Glutamatergic neuron (in vitro differentiated cells): ENCODE results near the gene UBE2J2. TPM values are rescaled to one million over a fixed set of nuclear protein-coding genes. Genes with fewer than 3 reads are reported as not detected.

Experiments
- DNase-seq: peaks from one replicate; pipeline ENCODE4 v3.0.0; 2022
- H3K27ac Mint-ChIP-seq: one replicate; pipeline ENCODE4 v1.8.0; 2020; ENCODE audit warnings: mild to moderate bottlenecking, mixed read lengths, inconsistent platforms; ENCODE audit not compliant: unreplicated experiment
- H3K27me3 Mint-ChIP-seq: one replicate; pipeline ENCODE4 v1.8.0; 2020; ENCODE audit warnings: mild to moderate bottlenecking, moderate library complexity, mixed read lengths, inconsistent platforms; ENCODE audit not compliant: unreplicated experiment
- H3K36me3 Mint-ChIP-seq: one replicate; pipeline ENCODE4 v1.8.0; 2020; ENCODE audit warnings: mild to moderate bottlenecking, mixed read lengths, inconsistent platforms; ENCODE audit not compliant: unreplicated experiment
- H3K4me1 Mint-ChIP-seq: one replicate; pipeline ENCODE4 v1.8.0; 2020; ENCODE audit warnings: mild to moderate bottlenecking, low read depth, mixed read lengths, inconsistent platforms; ENCODE audit not compliant: unreplicated experiment
- H3K4me3 Mint-ChIP-seq: one replicate; pipeline ENCODE4 v1.8.0; 2020; ENCODE audit warnings: mild to moderate bottlenecking, mixed read lengths, inconsistent platforms; ENCODE audit not compliant: unreplicated experiment
- H3K9me3 Mint-ChIP-seq: one replicate; pipeline ENCODE4 v1.8.0; 2020; ENCODE audit warnings: mild to moderate bottlenecking, moderate library complexity, mixed read lengths, inconsistent platforms; ENCODE audit not compliant: unreplicated experiment
- CTCF ChIP-seq: fragments of 200-600 bp; sonication (generic); IDR thresholded peaks from one replicate; pipeline ENCODE4 v1.5.0; 2021; ENCODE audit not compliant: partially characterized antibody, unreplicated experiment
- total RNA-seq: library from RNA; stranded (reverse); fragmentation: NEBNext Ultra II Directional; extraction: Animal tissue kit (Norgen Biotek cat#: 25700); gene quantifications from one replicate; pipeline ENCODE4 v1.2.1, GENCODE V29; 2021; ENCODE audit not compliant: unreplicated experiment

The UBE2J2 gene
- total RNA-seq, 1 donor from 2014 or later = 88.1 TPM

- peaks cover 11% of the 10 kb centered on the region for H3K9me3 Mint-ChIP-seq
- peaks cover 7% of the 10 kb centered on the region for H3K27me3 Mint-ChIP-seq
- DNase-seq = no peak
- no peaks in the 10 kb centered on the region for H3K36me3 Mint-ChIP-seq
- peak overlapping the region; percentile 56 for H3K27ac Mint-ChIP-seq
- TF ChIP-seq CTCF = no peak
- no peak overlapping the region for H3K4me3 Mint-ChIP-seq
- H3K4me1 Mint-ChIP-seq = peaks cover 23% of the 10 kb centered on the region
These were observed 14.1 kb downstream of the UBE2J2 start for GRCh38 chr1:1259540-1259939.

GRCh38 chr1:1259119-1259488, 14.6 kb downstream of the UBE2J2 start:
- peaks cover 7% of the 10 kb centered on the region for H3K27me3 Mint-ChIP-seq
- no peaks in the 10 kb centered on the region for H3K36me3 Mint-ChIP-seq
- H3K27ac Mint-ChIP-seq = peak overlapping the region; percentile 28
- H3K9me3 Mint-ChIP-seq = peaks cover 11% of the 10 kb centered on the region
- H3K4me3 Mint-ChIP-seq = no peak overlapping the region
- DNase-seq = no peak
- peaks cover 23% of the 10 kb centered on the region for H3K4me1 Mint-ChIP-seq
- no peak for TF ChIP-seq CTCF

- H3K27ac Mint-ChIP-seq = no peak overlapping the region
- TF ChIP-seq CTCF = no peak
- H3K4me3 Mint-ChIP-seq = no peak overlapping the region
- H3K9me3 Mint-ChIP-seq = peaks cover 11% of the 10 kb centered on the region
- H3K27me3 Mint-ChIP-seq = peaks cover 7% of the 10 kb centered on the region
- H3K4me1 Mint-ChIP-seq = peaks cover 23% of the 10 kb centered on the region
- DNase-seq = no peak
- no peaks in the 10 kb centered on the region for H3K36me3 Mint-ChIP-seq
These were observed 16.4 kb downstream of the UBE2J2 start for GRCh38 chr1:1256956-1257871.

GRCh38 chr1:1255611-1256010, 18.0 kb downstream of the UBE2J2 start:
- no peak for DNase-seq
- TF ChIP-seq CTCF = no peak
- peaks cover 11% of the 10 kb centered on the region for H3K9me3 Mint-ChIP-seq
- no peaks in the 10 kb centered on the region for H3K36me3 Mint-ChIP-seq
- H3K27me3 Mint-ChIP-seq = peaks cover 5% of the 10 kb centered on the region
- H3K4me1 Mint-ChIP-seq = peaks cover 17% of the 10 kb centered on the region
- peak overlapping the region; percentile 43 for H3K27ac Mint-ChIP-seq
- peak overlapping the region; percentile 47 for H3K4me3 Mint-ChIP-seq

- no peak for TF ChIP-seq CTCF
- Mint-ChIP-seq H3K27ac (no peak overlapping the region), H3K4me1 (peaks cover 12% of the 10 kb centered on the region)
These were observed 18.6 kb downstream of the UBE2J2 start for GRCh38 chr1:1255078-1255477.

More at GRCh38 chr1:1255078-1255477, 18.6 kb downstream of the UBE2J2 start:
- peaks cover 13% of the 10 kb centered on the region for H3K9me3 Mint-ChIP-seq
- no peaks in the 10 kb centered on the region for H3K36me3 Mint-ChIP-seq
- peaks cover 5% of the 10 kb centered on the region for H3K27me3 Mint-ChIP-seq
- DNase-seq = no peak
- H3K4me3 Mint-ChIP-seq = no peak overlapping the region
